ENCODE measurements around the gene TRPM3.

The TRPM3 gene

GRCh38 chr9:70539001-70539400, 582.4 kb downstream of the TRPM3 start:
- H3K4me1 Mint-ChIP-seq (ENCODE audit: low read depth in 2 of 2) = no peaks in the 10 kb centered on the region
- no peaks in the 10 kb centered on the region for H3K36me3 Mint-ChIP-seq (ENCODE audit: insufficient read depth)
- ATAC-seq (replicated peaks) = no peak
- H3K27ac Mint-ChIP-seq = no peak overlapping the region
- DNase-seq = no peak
- H3K4me3 Mint-ChIP-seq = no peak overlapping the region
- no peaks in the 10 kb centered on the region for H3K9me3 Mint-ChIP-seq
- H3K27me3 Mint-ChIP-seq = peaks cover 0 to 20% of the 10 kb centered on the region in 2 donors

- H3K27ac Mint-ChIP-seq = no peak overlapping the region
- H3K27me3 Mint-ChIP-seq = peaks cover 0 to 20% of the 10 kb centered on the region in 2 donors
- H3K4me1 Mint-ChIP-seq (ENCODE audit: low read depth in 2 of 2) = peaks cover 3 to 6% of the 10 kb centered on the region in 2 donors
- H3K4me3 Mint-ChIP-seq = no peak overlapping the region
- no peaks in the 10 kb centered on the region for H3K36me3 Mint-ChIP-seq (ENCODE audit: insufficient read depth)
- no peak for DNase-seq
- no peak for ATAC-seq (replicated peaks)
- no peaks in the 10 kb centered on the region for H3K9me3 Mint-ChIP-seq
Observed at GRCh38 chr9:70537084-70537483, 584.3 kb downstream of the TRPM3 start.

GRCh38 chr9:70535546-70536323, 585.7 kb downstream of the TRPM3 start:
- Mint-ChIP-seq H3K4me1 (ENCODE audit: low read depth in 2 of 2) (peaks cover 3 to 11% of the 10 kb centered on the region in 2 donors), H3K4me3 (no peak overlapping the region), H3K27ac (no peak overlapping the region), H3K27me3 (peaks cover 0 to 20% of the 10 kb centered on the region in 2 donors), H3K36me3 (ENCODE audit: insufficient read depth) (no peaks in the 10 kb centered on the region), H3K9me3 (no peaks in the 10 kb centered on the region)
- DNase-seq (no peak), ATAC-seq (replicated peaks) (no peak)

GRCh38 chr9:70534471-70534870, 587.0 kb downstream of the TRPM3 start:
- Mint-ChIP-seq H3K27ac (no peak overlapping the region), H3K4me3 (no peak overlapping the region), H3K9me3 (no peaks in the 10 kb centered on the region), H3K27me3 (peaks cover 0 to 19% of the 10 kb centered on the region in 2 donors), H3K4me1 (ENCODE audit: low read depth in 2 of 2) (peaks cover 3 to 11% of the 10 kb centered on the region in 2 donors), H3K36me3 (ENCODE audit: insufficient read depth) (no peaks in the 10 kb centered on the region)
- no peak for DNase-seq
- ATAC-seq (replicated peaks) = no peak

- no peak for DNase-seq
Observed at GRCh38 chr9:70534061-70534460, 587.4 kb downstream of the TRPM3 start.

GRCh38 chr9:70533492-70533891, 587.9 kb downstream of the TRPM3 start:
- no peaks in the 10 kb centered on the region for H3K36me3 Mint-ChIP-seq (ENCODE audit: insufficient read depth)
- H3K4me1 Mint-ChIP-seq (ENCODE audit: low read depth in 2 of 2) = peaks cover 3 to 11% of the 10 kb centered on the region in 2 donors
- no peak for ATAC-seq (replicated peaks)
- no peak overlapping the region for H3K27ac Mint-ChIP-seq
- H3K4me3 Mint-ChIP-seq = no peak overlapping the region
- peaks cover 0 to 14% of the 10 kb centered on the region in 2 donors for H3K27me3 Mint-ChIP-seq
- DNase-seq = no peak
- H3K9me3 Mint-ChIP-seq = no peaks in the 10 kb centered on the region

More at GRCh38 chr9:70534061-70534460, 587.4 kb downstream of the TRPM3 start:
- no peak overlapping the region for H3K27ac Mint-ChIP-seq
- H3K4me1 Mint-ChIP-seq (ENCODE audit: low read depth in 2 of 2) = peaks cover 3 to 11% of the 10 kb centered on the region in 2 donors
- no peak overlapping the region for H3K4me3 Mint-ChIP-seq
- H3K27me3 Mint-ChIP-seq = peaks cover 0 to 15% of the 10 kb centered on the region in 2 donors
- no peaks in the 10 kb centered on the region for H3K36me3 Mint-ChIP-seq (ENCODE audit: insufficient read depth)
- ATAC-seq (replicated peaks) = no peak
- H3K9me3 Mint-ChIP-seq = no peaks in the 10 kb centered on the region

GRCh38 chr9:70532716-70533115, 588.7 kb downstream of the TRPM3 start:
- peaks cover 0 to 14% of the 10 kb centered on the region in 2 donors for H3K27me3 Mint-ChIP-seq
- H3K9me3 Mint-ChIP-seq = no peaks in the 10 kb centered on the region
- ATAC-seq (replicated peaks) (no peak), DNase-seq (no peak)
- peaks cover 3 to 11% of the 10 kb centered on the region in 2 donors for H3K4me1 Mint-ChIP-seq (ENCODE audit: low read depth in 2 of 2)
- H3K36me3 Mint-ChIP-seq (ENCODE audit: insufficient read depth) = no peaks in the 10 kb centered on the region
- no peak overlapping the region for H3K4me3 Mint-ChIP-seq
- H3K27ac Mint-ChIP-seq = no peak overlapping the region

- H3K4me3 Mint-ChIP-seq = no peak overlapping the region
- no peaks in the 10 kb centered on the region for H3K9me3 Mint-ChIP-seq
Observed at GRCh38 chr9:70531311-70531710, 590.1 kb downstream of the TRPM3 start.

GRCh38 chr9:70530716-70531115, 590.7 kb downstream of the TRPM3 start:
- DNase-seq (peak in 1 of 3 experiments; percentile 12), ATAC-seq (replicated peaks) (no peak)
- H3K36me3 Mint-ChIP-seq (ENCODE audit: insufficient read depth) = no peaks in the 10 kb centered on the region
- peaks cover 3 to 11% of the 10 kb centered on the region in 2 donors for H3K4me1 Mint-ChIP-seq (ENCODE audit: low read depth in 2 of 2)
- no peak overlapping the region for H3K4me3 Mint-ChIP-seq
- no peaks in the 10 kb centered on the region for H3K9me3 Mint-ChIP-seq
- peak overlapping the region in 1 of 2 donors; percentile 2 for H3K27ac Mint-ChIP-seq
- peaks cover 0 to 8% of the 10 kb centered on the region in 2 donors for H3K27me3 Mint-ChIP-seq

More at GRCh38 chr9:70531311-70531710, 590.1 kb downstream of the TRPM3 start:
- DNase-seq (no peak), ATAC-seq (replicated peaks) (no peak)
- Mint-ChIP-seq H3K36me3 (ENCODE audit: insufficient read depth) (no peaks in the 10 kb centered on the region), H3K27ac (peak overlapping the region in 1 of 2 donors; percentile 2), H3K4me1 (ENCODE audit: low read depth in 2 of 2) (peaks cover 3 to 11% of the 10 kb centered on the region in 2 donors), H3K27me3 (peaks cover 0 to 12% of the 10 kb centered on the region in 2 donors)

- H3K9me3 Mint-ChIP-seq = peaks cover 0 to 5% of the 10 kb centered on the region in 2 donors
- H3K27me3 Mint-ChIP-seq = peaks cover 0 to 11% of the 10 kb centered on the region in 2 donors
- ATAC-seq (replicated peaks) = no peak
- H3K4me1 Mint-ChIP-seq (ENCODE audit: low read depth in 2 of 2) = peaks cover 3 to 11% of the 10 kb centered on the region in 2 donors
- no peaks in the 10 kb centered on the region for H3K36me3 Mint-ChIP-seq (ENCODE audit: insufficient read depth)
- DNase-seq = no peak
- H3K4me3 Mint-ChIP-seq = no peak overlapping the region
- H3K27ac Mint-ChIP-seq = peak overlapping the region in 1 of 2 donors; percentile 27
Observed at GRCh38 chr9:70529833-70530232, 591.6 kb downstream of the TRPM3 start.

- peaks cover 0 to 14% of the 10 kb centered on the region in 2 donors for H3K27me3 Mint-ChIP-seq
- no peak overlapping the region for H3K4me3 Mint-ChIP-seq
- DNase-seq = no peak
- H3K9me3 Mint-ChIP-seq = peaks cover 0 to 8% of the 10 kb centered on the region in 2 donors
- H3K27ac Mint-ChIP-seq = peak overlapping the region in 1 of 2 donors; percentile 27
- H3K4me1 Mint-ChIP-seq (ENCODE audit: low read depth in 2 of 2) = peaks cover 3 to 11% of the 10 kb centered on the region in 2 donors
- no peak for ATAC-seq (replicated peaks)
- no peaks in the 10 kb centered on the region for H3K36me3 Mint-ChIP-seq (ENCODE audit: insufficient read depth)
Observed at GRCh38 chr9:70529377-70529776, 592.0 kb downstream of the TRPM3 start.

- no peak for ATAC-seq (replicated peaks)
- H3K27me3 Mint-ChIP-seq = peaks cover 0 to 14% of the 10 kb centered on the region in 2 donors
- no peak for DNase-seq
- peaks cover 0 to 8% of the 10 kb centered on the region in 2 donors for H3K9me3 Mint-ChIP-seq
- no peak overlapping the region for H3K27ac Mint-ChIP-seq
- peaks cover 0 to 5% of the 10 kb centered on the region in 2 donors for H3K4me1 Mint-ChIP-seq (ENCODE audit: low read depth in 2 of 2)
- H3K36me3 Mint-ChIP-seq (ENCODE audit: insufficient read depth) = no peaks in the 10 kb centered on the region
- H3K4me3 Mint-ChIP-seq = no peak overlapping the region
Observed at GRCh38 chr9:70526902-70527301, 594.5 kb downstream of the TRPM3 start.

GRCh38 chr9:70525519-70525918, 595.9 kb downstream of the TRPM3 start:
- DNase-seq = no peak
- Mint-ChIP-seq H3K27ac (no peak overlapping the region), H3K4me3 (no peak overlapping the region), H3K27me3 (peaks cover 0 to 14% of the 10 kb centered on the region in 2 donors), H3K36me3 (ENCODE audit: insufficient read depth) (no peaks in the 10 kb centered on the region), H3K4me1 (ENCODE audit: low read depth in 2 of 2) (no peaks in the 10 kb centered on the region), H3K9me3 (peaks cover 0 to 8% of the 10 kb centered on the region in 2 donors)
- ATAC-seq (replicated peaks) = no peak
